GM04504 (cell line): Measurements from ENCODE around the gene CD177.
A peak's percentile ranks its signal among the peaks of the same experiment; 100 is the strongest.
"Not testable (repeated sequence)": the region's sequence is repeated elsewhere in the genome, so short reads cannot be mapped to it uniquely, and the experiment has no call there.

Experiments used
- DNase-seq: peaks from one replicate; pipeline ENCODE4 v3.0.0-alpha.2; 2012; ENCODE audit warnings: low read depth

Gene CD177

GRCh38 chr19:43332058-43332922 lies 21.2 kb upstream of the CD177 start:
- DNase-seq = no peak

GRCh38 chr19:43336508-43336907 lies 17.0 kb upstream of the CD177 start:
- not testable (repeated sequence) for DNase-seq

GRCh38 chr19:43337737-43338136 lies 15.7 kb upstream of the CD177 start:
- DNase-seq = no peak

- DNase-seq = no peak
Observed at GRCh38 chr19:43338530-43338929, 15.0 kb upstream of the CD177 start.

GRCh38 chr19:43339243-43339930 lies 14.1 kb upstream of the CD177 start:
- DNase-seq = not testable (repeated sequence)

- DNase-seq = not testable (repeated sequence)
Observed at GRCh38 chr19:43340101-43340500, 13.4 kb upstream of the CD177 start.

- not testable (repeated sequence) for DNase-seq
Observed at GRCh38 chr19:43341098-43341497, 12.4 kb upstream of the CD177 start.

- not testable (repeated sequence) for DNase-seq
Observed at GRCh38 chr19:43342104-43342503, 11.4 kb upstream of the CD177 start.

- DNase-seq = not testable (repeated sequence)
Observed at GRCh38 chr19:43344347-43344925, 9.1 kb upstream of the CD177 start.

GRCh38 chr19:43349813-43350212 lies 3.7 kb upstream of the CD177 start:
- not testable (repeated sequence) for DNase-seq

GRCh38 chr19:43351998-43352746 lies 1.3 kb upstream of the CD177 start:
- DNase-seq = no peak

- DNase-seq = no peak
Observed at GRCh38 chr19:43354305-43354627, 780 bp downstream of the CD177 start.

GRCh38 chr19:43356749-43357148 lies 3.3 kb downstream of the CD177 start:
- DNase-seq = not testable (repeated sequence)

- DNase-seq = peak; percentile 0
Observed at GRCh38 chr19:43362179-43362578, 8.7 kb downstream of the CD177 start.

GRCh38 chr19:43362745-43363144 lies 9.3 kb downstream of the CD177 start:
- no peak for DNase-seq

- DNase-seq = not testable (repeated sequence)
Observed at GRCh38 chr19:43365677-43366076, 12.2 kb downstream of the CD177 start.

GRCh38 chr19:43367822-43368221 lies 14.3 kb downstream of the CD177 start:
- DNase-seq = no peak

- not testable (repeated sequence) for DNase-seq
Observed at GRCh38 chr19:43368897-43369296, 15.4 kb downstream of the CD177 start.

GRCh38 chr19:43371909-43372308 lies 18.4 kb downstream of the CD177 start:
- DNase-seq = no peak

GRCh38 chr19:43372462-43372861 lies 19.0 kb downstream of the CD177 start:
- no peak for DNase-seq

- DNase-seq = not testable (repeated sequence)
Observed at GRCh38 chr19:43377624-43378023, 24.1 kb downstream of the CD177 start.

- DNase-seq = no peak
Observed at GRCh38 chr19:43380008-43380407, 26.5 kb downstream of the CD177 start.
